PFSK-1 (cell line): ENCODE results near the gene LRRTM1.

Experiments
- FOXP2 ChIP-seq: optimal IDR thresholded peaks from 2 replicates; pipeline ENCODE3; 2011; ENCODE audit warnings: borderline replicate concordance, control low read depth, inconsistent platforms; ENCODE audit not compliant: insufficient read depth; ENCODE audit errors: extremely low read length, extremely low read depth
- POLR2AphosphoS5 ChIP-seq: IDR thresholded peaks from 2 replicates; pipeline ENCODE4 v1.6.1; 2012; ENCODE audit warnings: low read depth, mild to moderate bottlenecking, control low read depth, low read length, moderate library complexity
- REST ChIP-seq, 2 experiments: IDR thresholded peaks; 2 replicates each; pipeline versions ENCODE4 v1.6.1 to v1.8.0; 2011 to 2012; ENCODE audit warnings: low read depth in 2 of 2, low read length in 2 of 2, control low read depth in 1 of 2, inconsistent platforms in 1 of 2, mild to moderate bottlenecking in 1 of 2, moderate library complexity in 1 of 2; ENCODE audit not compliant: insufficient read depth in 1 of 2
- SIN3A ChIP-seq: IDR thresholded peaks from 2 replicates; pipeline ENCODE4 v1.6.1; 2012; ENCODE audit warnings: mild to moderate bottlenecking, low read length, moderate library complexity, borderline replicate concordance; ENCODE audit not compliant: insufficient read depth
- TAF1 ChIP-seq: IDR thresholded peaks from 2 replicates; pipeline ENCODE4 v1.6.1; 2012; ENCODE audit warnings: low read length, control low read depth, borderline replicate concordance; ENCODE audit not compliant: insufficient read depth

DNA sequence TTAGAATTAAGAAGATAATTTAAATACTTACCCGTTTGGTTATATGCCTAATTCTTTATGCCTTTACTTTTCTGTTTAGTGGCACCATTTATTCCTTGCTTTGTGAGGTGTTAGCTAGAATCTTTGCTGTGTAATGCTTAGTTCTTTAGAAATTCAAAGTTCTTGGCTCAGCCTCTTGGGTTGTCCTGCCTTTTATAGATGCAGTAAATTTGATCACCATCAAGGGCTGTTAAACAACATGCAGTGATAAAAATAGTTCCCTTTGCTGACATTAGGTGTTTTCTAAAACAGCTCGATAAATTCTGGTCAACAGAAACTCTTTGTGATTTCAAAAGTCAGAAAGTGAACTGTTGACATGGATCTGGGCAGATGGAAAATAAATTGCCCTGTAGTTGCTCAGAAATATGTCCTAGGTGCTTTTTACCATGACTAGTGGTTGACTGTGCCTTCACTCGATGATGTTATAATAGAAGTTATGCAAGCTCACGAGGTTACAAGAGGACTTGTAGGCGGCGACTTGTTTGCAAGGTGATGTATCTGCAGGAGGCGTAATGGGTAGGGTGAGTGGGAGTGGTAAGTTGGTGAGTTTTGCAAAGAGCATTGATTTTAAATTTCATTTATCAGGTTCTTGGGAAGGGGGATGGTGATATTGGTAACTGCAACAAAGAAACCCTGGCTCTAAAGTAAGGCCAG is 52.1 kb downstream of the LRRTM1 start:
- TF ChIP-seq TAF1 (no peak), REST (IDR thresholded peaks at IDR 0.05; ENCODE audit: insufficient read depth in 1 of 2, low read depth in 2 of 2, low read length in 2 of 2) (no peak), POLR2AphosphoS5 (no peak), SIN3A (no peak), FOXP2 (no peak)
